Measurements from ENCODE around the gene CAPN15.

DNA sequence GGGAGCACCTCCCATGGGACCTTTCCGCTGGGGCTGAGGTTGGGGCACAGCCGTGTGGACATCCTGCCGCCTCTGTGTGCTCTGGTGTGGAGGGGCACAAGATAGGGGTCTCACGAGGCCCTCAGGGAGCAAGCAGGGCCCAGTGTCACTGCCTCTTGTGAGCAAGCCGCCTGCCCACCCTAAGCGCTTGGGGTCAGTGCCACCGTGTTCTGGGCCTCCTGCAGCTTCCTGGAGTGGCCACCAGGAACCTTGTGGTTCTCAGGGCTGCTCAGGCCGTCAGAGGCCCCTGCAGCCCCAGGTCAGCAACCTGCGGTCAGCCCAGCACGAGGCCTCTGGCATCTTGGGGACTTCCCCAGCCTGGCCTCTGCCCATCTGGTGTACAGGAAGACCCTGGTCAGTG lies 13.6 kb upstream of the CAPN15 start:
- TF ChIP-seq CSDC2 (CRISPR knock-in tag; IDR thresholded peaks at IDR 0.05) (no peak), ZFP3 (CRISPR knock-in tag; IDR thresholded peaks at IDR 0.05) (no peak), TOX (CRISPR knock-in tag; IDR thresholded peaks at IDR 0.05; ENCODE audit: borderline replicate concordance) (no peak), ZFP30 (CRISPR knock-in tag; IDR thresholded peaks at IDR 0.05) (no peak), GLIS3 (CRISPR knock-in tag; IDR thresholded peaks at IDR 0.05) (no peak), ZC3H10 (CRISPR knock-in tag; IDR thresholded peaks at IDR 0.05) (no peak)
- TF ChIP-seq, protein P1, sequence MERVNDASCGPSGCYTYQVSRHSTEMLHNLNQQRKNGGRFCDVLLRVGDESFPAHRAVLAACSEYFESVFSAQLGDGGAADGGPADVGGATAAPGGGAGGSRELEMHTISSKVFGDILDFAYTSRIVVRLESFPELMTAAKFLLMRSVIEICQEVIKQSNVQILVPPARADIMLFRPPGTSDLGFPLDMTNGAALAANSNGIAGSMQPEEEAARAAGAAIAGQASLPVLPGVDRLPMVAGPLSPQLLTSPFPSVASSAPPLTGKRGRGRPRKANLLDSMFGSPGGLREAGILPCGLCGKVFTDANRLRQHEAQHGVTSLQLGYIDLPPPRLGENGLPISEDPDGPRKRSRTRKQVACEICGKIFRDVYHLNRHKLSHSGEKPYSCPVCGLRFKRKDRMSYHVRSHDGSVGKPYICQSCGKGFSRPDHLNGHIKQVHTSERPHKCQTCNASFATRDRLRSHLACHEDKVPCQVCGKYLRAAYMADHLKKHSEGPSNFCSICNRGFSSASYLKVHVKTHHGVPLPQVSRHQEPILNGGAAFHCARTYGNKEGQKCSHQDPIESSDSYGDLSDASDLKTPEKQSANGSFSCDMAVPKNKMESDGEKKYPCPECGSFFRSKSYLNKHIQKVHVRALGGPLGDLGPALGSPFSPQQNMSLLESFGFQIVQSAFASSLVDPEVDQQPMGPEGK (CRISPR knock-in tag; IDR thresholded peaks at IDR 0.05; ENCODE audit: borderline replicate concordance): no peak
